ENCODE results near the gene TTLL8.
"Not testable (repeated sequence)": the region's sequence is repeated elsewhere in the genome, so short reads cannot be mapped to it uniquely, and the experiment has no call there.

TTLL8 gene

GRCh38 chr22:50058061-50058905 is at the start of gene TTLL8:
Gene TTLL8 (minus strand): TSS chr22:50058298.
- FAIRE-seq (no peak), DNase-seq (ENCODE audit: insufficient read length, low spot score) (no peak)

GRCh38 chr22:50107529-50107928 is 49.4 kb upstream of the TTLL8 start:
- DNase-seq (ENCODE audit: insufficient read length, low spot score), result no peak
- FAIRE-seq, result no peak

- FAIRE-seq (no peak), DNase-seq (ENCODE audit: insufficient read length, low spot score) (no peak)
Observed at GRCh38 chr22:50105208-50106100, 47.4 kb upstream of the TTLL8 start.

- DNase-seq (ENCODE audit: insufficient read length, low spot score) (no peak), FAIRE-seq (no peak)
Observed at GRCh38 chr22:50104141-50104544, 46.0 kb upstream of the TTLL8 start.

- DNase-seq (ENCODE audit: insufficient read length, low spot score), result no peak
- FAIRE-seq, result no peak
Observed at GRCh38 chr22:50102946-50103345, 44.8 kb upstream of the TTLL8 start.

- no peak for DNase-seq (ENCODE audit: insufficient read length, low spot score)
- no peak for FAIRE-seq
Observed at GRCh38 chr22:50101870-50102565, 43.9 kb upstream of the TTLL8 start.

GRCh38 chr22:50098052-50098451 is 40.0 kb upstream of the TTLL8 start:
- DNase-seq (ENCODE audit: insufficient read length, low spot score), result no peak
- no peak for FAIRE-seq

GRCh38 chr22:50092342-50092741 is 34.2 kb upstream of the TTLL8 start:
- no peak for FAIRE-seq
- DNase-seq (ENCODE audit: insufficient read length, low spot score), result no peak

- DNase-seq (ENCODE audit: insufficient read length, low spot score) (no peak), FAIRE-seq (no peak)
Observed at GRCh38 chr22:50091092-50091768, 33.1 kb upstream of the TTLL8 start.

- DNase-seq (ENCODE audit: insufficient read length, low spot score) (no peak), FAIRE-seq (no peak)
Observed at GRCh38 chr22:50090412-50090714, 32.3 kb upstream of the TTLL8 start.

- no peak for FAIRE-seq
- DNase-seq (ENCODE audit: insufficient read length, low spot score), result no peak
Observed at GRCh38 chr22:50089682-50090411, 31.7 kb upstream of the TTLL8 start, which contains the start of gene MOV10L1. Gene MOV10L1 (plus strand): TSS chr22:50090006. CDS start chr22:50090089, 83 bp downstream.

- no peak for DNase-seq (ENCODE audit: insufficient read length, low spot score)
- FAIRE-seq, result no peak
Observed at GRCh38 chr22:50089231-50089630, 31.1 kb upstream of the TTLL8 start.

- DNase-seq (ENCODE audit: insufficient read length, low spot score) (no peak), FAIRE-seq (no peak)
Observed at GRCh38 chr22:50088096-50088495, 30.0 kb upstream of the TTLL8 start.

GRCh38 chr22:50087646-50088045 is 29.5 kb upstream of the TTLL8 start:
- DNase-seq (ENCODE audit: insufficient read length, low spot score) (no peak), FAIRE-seq (no peak)

- not testable (repeated sequence) for DNase-seq (ENCODE audit: insufficient read length, low spot score); FAIRE-seq
Observed at GRCh38 chr22:50086975-50087374, 28.9 kb upstream of the TTLL8 start.

GRCh38 chr22:50086526-50086925 is 28.4 kb upstream of the TTLL8 start:
- DNase-seq (ENCODE audit: insufficient read length, low spot score) (no peak), FAIRE-seq (no peak)

GRCh38 chr22:50085211-50085972 is 27.3 kb upstream of the TTLL8 start, which contains the start of gene MLC1:
Gene MLC1 (minus strand): TSS chr22:50085426. CDS start chr22:50084902, 524 bp downstream.
- DNase-seq (ENCODE audit: insufficient read length, low spot score), result no peak
- FAIRE-seq, result no peak

GRCh38 chr22:50084614-50085021 is 26.5 kb upstream of the TTLL8 start:
- FAIRE-seq, result no peak
- DNase-seq (ENCODE audit: insufficient read length, low spot score), result no peak

GRCh38 chr22:50084080-50084477 is 26.0 kb upstream of the TTLL8 start:
- FAIRE-seq (no peak), DNase-seq (ENCODE audit: insufficient read length, low spot score) (no peak)

All from HTR-8/SVneo (cell line).